Measurements from ENCODE around the gene EIF1AD. TPM values are rescaled to one million over a fixed set of nuclear protein-coding genes. Genes with fewer than 3 reads are reported as not detected.

EIF1AD gene
- total and polyA plus RNA-seq, 4 donors, result 8.4 to 35.0 (median 22.5) TPM

DNA sequence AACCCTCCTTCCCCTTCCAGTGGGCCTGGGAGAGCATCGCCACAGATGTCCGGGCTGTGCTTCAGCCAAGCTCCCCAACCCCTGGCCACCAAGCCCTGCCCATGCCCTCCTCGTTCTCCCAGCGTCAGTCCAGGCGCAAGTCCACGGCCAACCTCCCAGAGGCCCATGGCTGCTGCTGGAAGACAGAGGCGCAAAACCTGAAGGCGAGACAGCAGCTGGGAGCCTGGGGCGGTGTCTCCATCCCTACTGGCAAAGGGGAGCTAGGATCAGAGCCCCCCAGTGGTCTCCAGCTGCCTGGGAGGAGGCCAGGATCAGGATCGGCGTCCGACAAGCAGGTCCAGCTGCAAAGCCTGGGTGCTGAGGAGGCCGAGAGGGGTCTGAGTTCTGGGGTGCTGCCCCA, 54.8 kb downstream of the EIF1AD start:
- Histone ChIP-seq H3K27me3 (ENCODE audit: control insufficient read depth in 1 of 2, insufficient read depth in 2 of 2, low read length in 1 of 2) (no peaks in the 10 kb centered on the region), H3K27ac (ENCODE audit: low read depth in 1 of 2, low read length in 2 of 2) (no peak overlapping the region), H3K4me3 (ENCODE audit: low read length in 2 of 2) (no peak overlapping the region), H3K36me3 (ENCODE audit: control insufficient read depth in 1 of 2, insufficient read depth in 2 of 2, low read length in 1 of 2) (no peaks in the 10 kb centered on the region), H3K9me3 (ENCODE audit: control insufficient read depth, low read length) (no peaks in the 10 kb centered on the region), H3K4me1 (ENCODE audit: control insufficient read depth in 1 of 2, insufficient read depth in 2 of 2, low read length in 2 of 2) (no peaks in the 10 kb centered on the region)
- ATAC-seq (ENCODE audit: low FRiP score) (no peak), DNase-seq (no peak)
- WGBS, 2 donors, result 53 to 56% methylated on average over 13 of the region's 13 CpGs
- intact Hi-C loops (cut with DNase I), result no loop called here

DNA sequence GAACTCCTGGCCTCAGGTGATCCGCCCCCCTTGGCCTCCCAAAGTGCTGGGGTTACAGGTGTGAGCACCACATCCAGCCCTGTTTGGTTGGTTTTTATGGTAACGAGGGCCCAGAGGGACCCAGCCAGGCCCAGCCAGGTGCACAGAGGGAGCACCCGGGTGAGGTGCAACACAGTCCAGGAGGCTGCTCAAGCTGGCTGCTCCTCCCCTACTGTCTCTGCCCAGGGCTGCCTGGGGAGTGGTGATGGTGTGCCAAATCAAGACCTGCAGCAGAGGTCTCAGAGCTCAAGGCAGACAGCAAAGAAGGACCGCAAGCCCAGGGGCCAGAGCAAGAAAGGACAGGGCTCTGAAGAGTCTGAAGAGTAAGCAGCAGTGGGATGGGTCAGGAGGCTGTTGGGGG, 55.3 kb downstream of the EIF1AD start:
- Histone ChIP-seq H3K27me3 (ENCODE audit: control insufficient read depth in 1 of 2, insufficient read depth in 2 of 2, low read length in 1 of 2) (no peaks in the 10 kb centered on the region), H3K4me3 (ENCODE audit: low read length in 2 of 2) (no peak overlapping the region), H3K9me3 (ENCODE audit: control insufficient read depth, low read length) (no peaks in the 10 kb centered on the region), H3K27ac (ENCODE audit: low read depth in 1 of 2, low read length in 2 of 2) (no peak overlapping the region), H3K36me3 (ENCODE audit: control insufficient read depth in 1 of 2, insufficient read depth in 2 of 2, low read length in 1 of 2) (no peaks in the 10 kb centered on the region), H3K4me1 (ENCODE audit: control insufficient read depth in 1 of 2, insufficient read depth in 2 of 2, low read length in 2 of 2) (no peaks in the 10 kb centered on the region)
- DNase-seq (no peak), ATAC-seq (ENCODE audit: low FRiP score) (no peak)
- WGBS, 2 donors, result 86 to 89% methylated on average over 4 of the region's 4 CpGs
- intact Hi-C loops (cut with DNase I), result no loop called here

Other genes starting within 250 kb of the EIF1AD start
- gene AP5B1, start 221.2 kb downstream of the EIF1AD start, total RNA-seq, result 10 to 100 TPM; 15.7 to 16.7 TPM
- gene AP5B1, start 221.2 kb downstream of the EIF1AD start, polyA plus RNA-seq, result 10 to 100 TPM in 1 of 2 donors, 1 to 10 TPM in 1; 3.3 to 10.8 TPM
- not detected for gene OVOL1, start 215.1 kb downstream of the EIF1AD start, total RNA-seq
- 1 to 10 TPM in 1 of 2 donors, under 1 TPM in 1; 0.28 to 3.9 TPM for gene OVOL1, start 215.1 kb downstream of the EIF1AD start, polyA plus RNA-seq
- gene SNX32, start 168.2 kb downstream of the EIF1AD start, total RNA-seq, result 1 to 10 TPM in 1 of 2 donors, under 1 TPM in 1; 0.39 to 2.4 TPM
- gene SNX32, start 168.2 kb downstream of the EIF1AD start, polyA plus RNA-seq, result 1 to 10 TPM in 1 of 2 donors, not detected in 1; 1.2 TPM
- gene CFL1, start 144.0 kb downstream of the EIF1AD start, total RNA-seq, result 100 to 1,000 TPM; 563 to 812 TPM
- 100 to 1,000 TPM; 571 to 688 TPM for gene CFL1, start 144.0 kb downstream of the EIF1AD start, polyA plus RNA-seq
- 10 to 100 TPM; 60.7 to 63.1 TPM for gene MUS81, start 141.7 kb downstream of the EIF1AD start, total RNA-seq
- gene MUS81, start 141.7 kb downstream of the EIF1AD start, polyA plus RNA-seq, result 100 to 1,000 TPM in 1 of 2 donors, 10 to 100 TPM in 1; 40.7 to 102 TPM
- 100 to 1,000 TPM; 139 to 185 TPM for gene EFEMP2, start 129.4 kb downstream of the EIF1AD start, total RNA-seq
- gene EFEMP2, start 129.4 kb downstream of the EIF1AD start, polyA plus RNA-seq, result 100 to 1,000 TPM; 136 to 224 TPM
- gene CTSW, start 122.3 kb downstream of the EIF1AD start, total RNA-seq, result 1 to 10 TPM; 1.8 to 3.9 TPM
- 1 to 10 TPM; 1.8 to 2.9 TPM for gene CTSW, start 122.3 kb downstream of the EIF1AD start, polyA plus RNA-seq
- gene FIBP, start 113.7 kb downstream of the EIF1AD start, total RNA-seq, result 10 to 100 TPM; 40.2 to 47.7 TPM
- gene FIBP, start 113.7 kb downstream of the EIF1AD start, polyA plus RNA-seq, result 10 to 100 TPM; 57.2 to 73.1 TPM
- gene CCDC85B, start 111.5 kb downstream of the EIF1AD start, total RNA-seq, result 10 to 100 TPM; 30.1 to 46.9 TPM
- gene CCDC85B, start 111.5 kb downstream of the EIF1AD start, polyA plus RNA-seq, result 10 to 100 TPM; 23.9 to 72.8 TPM
- 10 to 100 TPM in 1 of 2 donors, 1 to 10 TPM in 1; 7.2 to 31.9 TPM for gene FOSL1, start 101.8 kb downstream of the EIF1AD start, total RNA-seq
- 1 to 10 TPM; 1.6 to 6.4 TPM for gene FOSL1, start 101.8 kb downstream of the EIF1AD start, polyA plus RNA-seq
- gene C11orf68, start 83.1 kb downstream of the EIF1AD start, total RNA-seq, result 10 to 100 TPM; 45.6 to 47.3 TPM
- gene C11orf68, start 83.1 kb downstream of the EIF1AD start, polyA plus RNA-seq, result 10 to 100 TPM; 34.9 to 55.3 TPM
- gene DRAP1, start 82.7 kb downstream of the EIF1AD start, total RNA-seq, result 10 to 100 TPM; 65.9 to 86.4 TPM
- gene DRAP1, start 82.7 kb downstream of the EIF1AD start, polyA plus RNA-seq, result 100 to 1,000 TPM in 1 of 2 donors, 10 to 100 TPM in 1; 88.8 to 122 TPM
- gene TSGA10IP, start 56.7 kb downstream of the EIF1AD start, total RNA-seq, result not detected
- gene TSGA10IP, start 56.7 kb downstream of the EIF1AD start, polyA plus RNA-seq, result not detected
- gene SART1, start 40.4 kb downstream of the EIF1AD start, total RNA-seq, result 10 to 100 TPM; 50.9 to 52.3 TPM
- 100 to 1,000 TPM in 1 of 2 donors, 10 to 100 TPM in 1; 27.9 to 129 TPM for gene SART1, start 40.4 kb downstream of the EIF1AD start, polyA plus RNA-seq
- gene BANF1, start 346 bp upstream of the EIF1AD start, total RNA-seq, result 100 to 1,000 TPM; 136 to 145 TPM
- gene BANF1, start 346 bp upstream of the EIF1AD start, polyA plus RNA-seq, result 100 to 1,000 TPM; 156 to 187 TPM
- gene CST6, start 9.9 kb upstream of the EIF1AD start, total RNA-seq, result 10 to 100 TPM in 1 of 2 donors, 1 to 10 TPM in 1; 6.6 to 14.0 TPM
- gene CST6, start 9.9 kb upstream of the EIF1AD start, polyA plus RNA-seq, result 10 to 100 TPM; 19.0 to 28.0 TPM
- gene CATSPER1, start 24.3 kb upstream of the EIF1AD start, total RNA-seq, result 1 to 10 TPM; 1.0 to 1.2 TPM
- under 1 TPM in 1 of 2 donors, not detected in 1; 0.10 TPM for gene CATSPER1, start 24.3 kb upstream of the EIF1AD start, polyA plus RNA-seq
- gene GAL3ST3, start 47.0 kb upstream of the EIF1AD start, total RNA-seq, result not detected
- gene GAL3ST3, start 47.0 kb upstream of the EIF1AD start, polyA plus RNA-seq, result not detected
- 100 to 1,000 TPM; 141 to 146 TPM for gene SF3B2, start 50.2 kb upstream of the EIF1AD start, total RNA-seq
- gene SF3B2, start 50.2 kb upstream of the EIF1AD start, polyA plus RNA-seq, result 100 to 1,000 TPM in 1 of 2 donors, 10 to 100 TPM in 1; 59.0 to 126 TPM
- gene PACS1, start 68.1 kb upstream of the EIF1AD start, total RNA-seq, result 100 to 1,000 TPM in 1 of 2 donors, 10 to 100 TPM in 1; 85.7 to 119 TPM
- gene PACS1, start 68.1 kb upstream of the EIF1AD start, polyA plus RNA-seq, result 10 to 100 TPM; 16.2 to 32.5 TPM